OCI-LY3 (cell line): Measurements from ENCODE around the gene CWF19L1.
"Not testable (repeated sequence)": the region's sequence is repeated elsewhere in the genome, so short reads cannot be mapped to it uniquely, and the experiment has no call there.

ENCODE experiments used
- H2AFZ ChIP-seq: fragments of 200-600, 300-600 bp; shearing (Covaris generic); 2 replicates; pipeline ENCODE4 v1.6.0; 2014; ENCODE audit warnings: antibody characterized with exemption, low read depth, low read length
- H3K27ac ChIP-seq: fragments of 200-600, 300-600 bp; sonication (generic); 2 replicates; pipeline ENCODE4 v1.5.1; 2014; ENCODE audit warnings: mild to moderate bottlenecking, low read length, moderate library complexity, mixed read lengths
- H3K27me3 ChIP-seq: fragments of 200-600, 300-600 bp; sonication (generic); 2 replicates; pipeline ENCODE4 v1.6.1; 2014; ENCODE audit warnings: low read depth, low read length, mixed read lengths
- H3K36me3 ChIP-seq: fragments of 200-600, 300-600 bp; sonication (generic); replicated peaks from 2 replicates; pipeline ENCODE3; 2014; ENCODE audit warnings: low read depth, low read length, mixed read lengths
- H3K4me1 ChIP-seq: fragments of 300-600, 200-600 bp; sonication (generic); 2 replicates; pipeline ENCODE4 v1.6.1; 2014; ENCODE audit warnings: low read length, mixed read lengths
- H3K4me2 ChIP-seq: fragments of 200-600, 300-600 bp; sonication (generic); 2 replicates; pipeline ENCODE4 v1.6.1; 2014; ENCODE audit warnings: low read length, mixed read lengths
- H3K4me3 ChIP-seq: fragments of 300-600, 200-600 bp; sonication (generic); 2 replicates; pipeline ENCODE4 v1.5.1; 2014; ENCODE audit warnings: antibody characterized with exemption, mild to moderate bottlenecking, low read length, moderate library complexity
- H3K79me2 ChIP-seq: fragments of 300-600, 200-600 bp; shearing (Covaris generic); 2 replicates; pipeline ENCODE4 v1.6.1; 2014; ENCODE audit warnings: mild to moderate bottlenecking, low read length, mixed read lengths
- H3K9ac ChIP-seq: fragments of 300-600, 200-600 bp; shearing (Covaris generic); 2 replicates; pipeline ENCODE4 v1.6.0; 2014; ENCODE audit warnings: mild to moderate bottlenecking, low read length, moderate library complexity
- H3K9me3 ChIP-seq: fragments of 200-600, 300-600 bp; shearing (Covaris generic); 2 replicates; pipeline ENCODE4 v1.6.1; 2014; ENCODE audit warnings: low read length, mixed read lengths; ENCODE audit not compliant: insufficient read depth
- H4K20me1 ChIP-seq: fragments of 200-600, 300-600 bp; sonication (generic); 2 replicates; pipeline ENCODE4 v1.6.1; 2016; ENCODE audit warnings: low read length, mixed read lengths; ENCODE audit not compliant: insufficient read depth
- CTCF ChIP-seq: fragments of 200-600, 300-600 bp; sonication (generic); IDR thresholded peaks from 2 replicates; pipeline ENCODE4 v1.5.1; 2014; ENCODE audit warnings: antibody characterized with exemption, low read length, low read depth
- EZH2phosphoT487 ChIP-seq: fragments of 200-600 bp; shearing (Covaris generic); IDR thresholded peaks from 2 replicates; pipeline ENCODE4 v1.6.1; 2018; ENCODE audit warnings: antibody characterized with exemption, mixed run types, low read depth

The CWF19L1 gene

GRCh38 chr10:100297242-100297641 lies 29.8 kb upstream of the CWF19L1 start:
- no peak for TF ChIP-seq EZH2phosphoT487
- TF ChIP-seq CTCF, result no peak
- Histone ChIP-seq H4K20me1 (no peaks in the 10 kb centered on the region), H3K36me3 (no peaks in the 10 kb centered on the region), H3K9ac (no peak overlapping the region), H3K27ac (no peak overlapping the region), H3K79me2 (no peaks in the 10 kb centered on the region), H3K4me2 (peak overlapping the region; percentile 47), H3K27me3 (peaks cover 4% of the 10 kb centered on the region; the same call in 1 of the 2 replicates), H3K4me3 (no peak overlapping the region), H3K9me3 (no peaks in the 10 kb centered on the region), H2AFZ (no peak overlapping the region), H3K4me1 (peaks cover 27% of the 10 kb centered on the region)

- no peaks in the 10 kb centered on the region for H3K79me2 ChIP-seq
- H3K9ac ChIP-seq, result no peak overlapping the region
- no peaks in the 10 kb centered on the region for H3K36me3 ChIP-seq
- no peaks in the 10 kb centered on the region for H4K20me1 ChIP-seq
- H3K27me3 ChIP-seq, result peaks cover 4% of the 10 kb centered on the region; the same call in 1 of the 2 replicates
- H3K27ac ChIP-seq, result no peak overlapping the region
- TF ChIP-seq CTCF (no peak), EZH2phosphoT487 (no peak)
- H3K4me3 ChIP-seq, result no peak overlapping the region
- H3K4me1 ChIP-seq, result peaks cover 23% of the 10 kb centered on the region
- H3K4me2 ChIP-seq, result no peak overlapping the region
- no peaks in the 10 kb centered on the region for H3K9me3 ChIP-seq
- H2AFZ ChIP-seq, result no peak overlapping the region
Observed at GRCh38 chr10:100293066-100293465, 25.6 kb upstream of the CWF19L1 start.

GRCh38 chr10:100292300-100292699 lies 24.9 kb upstream of the CWF19L1 start:
- H3K79me2 ChIP-seq, H3K27me3 ChIP-seq, H3K36me3 ChIP-seq, H3K9ac ChIP-seq, H4K20me1 ChIP-seq, H3K27ac ChIP-seq, H3K4me2 ChIP-seq, H3K4me3 ChIP-seq, H2AFZ ChIP-seq, H3K9me3 ChIP-seq: not testable (repeated sequence)
- peaks cover 15% of the 10 kb centered on the region for H3K4me1 ChIP-seq

- peaks cover 1% of the 10 kb centered on the region for H3K79me2 ChIP-seq
- no peak overlapping the region for H3K4me2 ChIP-seq
- no peaks in the 10 kb centered on the region for H4K20me1 ChIP-seq
- H3K27me3 ChIP-seq, result peaks cover 3% of the 10 kb centered on the region; the same call in 1 of the 2 replicates
- no peak overlapping the region for H2AFZ ChIP-seq
- H3K9ac ChIP-seq, result no peak overlapping the region
- no peaks in the 10 kb centered on the region for H3K36me3 ChIP-seq
- no peak overlapping the region for H3K4me3 ChIP-seq
- TF ChIP-seq EZH2phosphoT487, result no peak
- TF ChIP-seq CTCF, result no peak
- no peak overlapping the region for H3K27ac ChIP-seq
- peaks cover 10% of the 10 kb centered on the region for H3K4me1 ChIP-seq
- no peaks in the 10 kb centered on the region for H3K9me3 ChIP-seq
Observed at GRCh38 chr10:100291356-100291755, 23.9 kb upstream of the CWF19L1 start.

- no peak overlapping the region for H2AFZ ChIP-seq
- no peaks in the 10 kb centered on the region for H3K9me3 ChIP-seq
- no peaks in the 10 kb centered on the region for H3K27me3 ChIP-seq
- H3K36me3 ChIP-seq, result no peaks in the 10 kb centered on the region
- no peak overlapping the region for H3K4me3 ChIP-seq
- H3K79me2 ChIP-seq, result peaks cover 18% of the 10 kb centered on the region
- no peak overlapping the region for H3K9ac ChIP-seq
- TF ChIP-seq CTCF (no peak), EZH2phosphoT487 (no peak)
- no peak overlapping the region for H3K4me2 ChIP-seq
- H4K20me1 ChIP-seq, result no peaks in the 10 kb centered on the region
- no peak overlapping the region for H3K27ac ChIP-seq
- H3K4me1 ChIP-seq, result peaks cover 13% of the 10 kb centered on the region
Observed at GRCh38 chr10:100289641-100290040, 22.2 kb upstream of the CWF19L1 start.
